IPS-NIHi7 (cell line): Measurements from ENCODE around the gene PIK3CG.

Source experiments
- DNase-seq: peaks from one replicate; pipeline ENCODE4 v3.0.0; 2012; ENCODE audit warnings: mixed read lengths; ENCODE audit errors: extremely low spot score

Gene PIK3CG

DNA sequence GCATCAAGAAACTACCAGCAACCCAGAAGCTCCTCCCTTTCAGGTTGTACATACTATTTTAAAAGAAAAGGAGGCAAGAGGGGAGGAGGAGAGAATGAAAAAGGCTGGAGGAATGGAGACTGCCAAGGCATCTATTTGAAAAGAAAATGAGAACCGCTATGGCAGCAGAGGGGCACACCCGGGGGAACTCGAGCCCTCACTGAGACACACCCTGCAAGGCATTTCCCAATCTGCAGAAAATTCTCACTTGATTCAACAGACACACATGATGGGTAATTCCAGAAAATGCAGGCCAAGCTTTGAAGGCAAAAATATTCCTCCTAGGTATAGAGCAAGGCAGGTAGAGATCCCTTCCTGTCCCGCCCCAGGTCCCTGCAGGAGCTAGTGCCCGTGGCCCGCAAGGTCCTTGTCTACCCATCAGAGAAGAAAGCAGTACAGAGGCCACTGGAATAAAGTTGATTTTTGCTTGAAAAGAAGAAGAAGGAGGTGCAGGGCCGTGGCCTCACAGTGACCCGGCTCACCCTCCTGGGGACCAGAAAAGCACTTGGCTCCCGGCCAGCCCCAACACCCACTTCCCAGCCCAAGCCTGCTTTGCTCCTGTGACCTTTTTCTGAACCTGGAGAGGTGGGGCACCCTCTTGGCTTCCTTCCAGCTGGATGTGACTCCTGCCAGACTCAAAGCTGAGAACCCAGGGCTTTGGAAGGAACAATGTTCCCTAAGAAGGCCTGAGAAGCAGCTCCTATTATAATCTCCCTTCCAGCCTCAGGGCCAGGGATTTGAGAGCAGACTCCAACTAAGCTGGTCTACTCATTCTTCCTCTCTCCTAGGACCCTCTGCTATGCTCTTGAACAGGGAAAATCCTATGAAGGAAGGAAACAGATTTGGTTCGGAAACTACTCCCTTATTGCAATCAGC is 6.2 kb upstream of the PIK3CG start:
- DNase-seq: no peak

- no peak for DNase-seq
Measured at GRCh38 chr7:106862317-106863089, 2.6 kb upstream of the PIK3CG start.

GRCh38 chr7:106863274-106863997 is 1.6 kb upstream of the PIK3CG start:
- DNase-seq: no peak

- DNase-seq: no peak
Measured at GRCh38 chr7:106864298-106865081, 592 bp upstream of the PIK3CG start.

DNA sequence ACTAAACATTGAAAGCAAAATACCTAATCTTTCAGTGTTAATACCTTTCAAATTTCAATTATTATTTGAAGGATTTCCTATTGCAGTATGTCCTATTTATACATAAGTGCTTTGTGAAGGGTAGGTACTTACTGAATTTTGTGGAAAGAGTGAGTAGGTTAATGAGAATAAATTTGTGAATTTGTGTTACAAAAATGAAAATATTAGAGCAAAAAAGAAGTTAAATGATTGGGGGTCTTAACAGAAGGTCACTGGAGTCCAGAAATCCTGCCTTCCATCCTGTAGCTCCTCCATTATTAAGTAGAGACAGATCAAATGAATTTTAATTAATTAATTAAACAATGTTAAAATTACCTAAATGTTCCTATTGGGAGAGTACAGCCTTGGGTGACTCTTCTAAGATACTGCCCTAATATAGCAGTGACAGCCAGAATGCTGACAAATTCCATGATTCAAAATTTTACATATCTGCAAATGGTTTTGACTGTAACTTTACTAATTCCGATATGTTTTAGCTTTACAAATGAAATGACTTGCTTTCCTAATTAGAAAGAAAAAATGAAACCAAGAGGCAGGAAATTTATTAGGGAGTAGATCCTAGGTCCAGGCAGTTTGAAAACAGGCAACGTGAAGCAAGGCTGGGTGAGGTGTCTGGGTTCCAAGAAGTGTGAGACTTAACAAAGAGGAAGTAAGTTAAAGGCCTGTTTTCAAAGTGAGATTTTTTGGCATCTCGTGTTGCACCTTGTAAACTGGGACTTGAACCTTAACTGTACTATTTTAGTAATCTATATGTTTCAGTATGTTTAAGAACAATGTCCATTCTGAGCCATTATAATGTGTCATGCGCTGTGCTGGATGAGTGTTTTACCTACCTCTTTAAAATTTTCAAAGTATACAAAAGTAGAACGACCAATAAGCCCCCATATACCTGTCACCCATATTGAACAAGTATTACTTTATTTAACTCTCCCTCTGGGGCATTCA is 1.5 kb downstream of the PIK3CG start:
- no peak for DNase-seq

DNA sequence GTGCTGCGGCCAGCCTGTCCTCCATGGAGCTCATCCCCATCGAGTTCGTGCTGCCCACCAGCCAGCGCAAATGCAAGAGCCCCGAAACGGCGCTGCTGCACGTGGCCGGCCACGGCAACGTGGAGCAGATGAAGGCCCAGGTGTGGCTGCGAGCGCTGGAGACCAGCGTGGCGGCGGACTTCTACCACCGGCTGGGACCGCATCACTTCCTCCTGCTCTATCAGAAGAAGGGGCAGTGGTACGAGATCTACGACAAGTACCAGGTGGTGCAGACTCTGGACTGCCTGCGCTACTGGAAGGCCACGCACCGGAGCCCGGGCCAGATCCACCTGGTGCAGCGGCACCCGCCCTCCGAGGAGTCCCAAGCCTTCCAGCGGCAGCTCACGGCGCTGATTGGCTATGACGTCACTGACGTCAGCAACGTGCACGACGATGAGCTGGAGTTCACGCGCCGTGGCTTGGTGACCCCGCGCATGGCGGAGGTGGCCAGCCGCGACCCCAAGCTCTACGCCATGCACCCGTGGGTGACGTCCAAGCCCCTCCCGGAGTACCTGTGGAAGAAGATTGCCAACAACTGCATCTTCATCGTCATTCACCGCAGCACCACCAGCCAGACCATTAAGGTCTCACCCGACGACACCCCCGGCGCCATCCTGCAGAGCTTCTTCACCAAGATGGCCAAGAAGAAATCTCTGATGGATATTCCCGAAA is 2.7 kb downstream of the PIK3CG start:
- no peak for DNase-seq

DNA sequence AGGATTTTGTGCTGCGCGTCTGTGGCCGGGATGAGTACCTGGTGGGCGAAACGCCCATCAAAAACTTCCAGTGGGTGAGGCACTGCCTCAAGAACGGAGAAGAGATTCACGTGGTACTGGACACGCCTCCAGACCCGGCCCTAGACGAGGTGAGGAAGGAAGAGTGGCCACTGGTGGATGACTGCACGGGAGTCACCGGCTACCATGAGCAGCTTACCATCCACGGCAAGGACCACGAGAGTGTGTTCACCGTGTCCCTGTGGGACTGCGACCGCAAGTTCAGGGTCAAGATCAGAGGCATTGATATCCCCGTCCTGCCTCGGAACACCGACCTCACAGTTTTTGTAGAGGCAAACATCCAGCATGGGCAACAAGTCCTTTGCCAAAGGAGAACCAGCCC is 3.3 kb downstream of the PIK3CG start:
- no peak for DNase-seq

GRCh38 chr7:106869954-106870353 is 4.9 kb downstream of the PIK3CG start:
- DNase-seq: no peak

GRCh38 chr7:106870528-106870927 is 5.4 kb downstream of the PIK3CG start:
- no peak for DNase-seq

DNA sequence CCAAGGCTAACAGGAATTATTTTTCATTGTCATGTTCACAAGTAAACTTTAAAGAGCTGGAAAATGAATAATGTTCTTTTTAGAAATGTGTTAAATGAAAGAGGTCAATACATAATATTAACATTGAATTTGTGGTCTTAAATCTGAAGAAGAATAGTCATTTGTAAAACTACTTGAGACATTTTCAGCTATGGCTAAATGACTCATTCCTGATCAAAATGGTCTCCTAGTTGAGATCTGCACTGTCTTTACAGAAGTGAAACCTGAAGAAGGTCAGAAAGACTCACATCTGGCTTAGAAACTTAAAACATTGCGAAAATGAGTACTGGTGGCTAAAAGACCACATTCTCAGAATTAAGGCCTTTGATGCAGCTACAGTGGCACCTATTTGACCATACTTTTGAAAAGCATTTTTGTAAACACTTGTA is 5.9 kb downstream of the PIK3CG start:
- DNase-seq: no peak

DNA sequence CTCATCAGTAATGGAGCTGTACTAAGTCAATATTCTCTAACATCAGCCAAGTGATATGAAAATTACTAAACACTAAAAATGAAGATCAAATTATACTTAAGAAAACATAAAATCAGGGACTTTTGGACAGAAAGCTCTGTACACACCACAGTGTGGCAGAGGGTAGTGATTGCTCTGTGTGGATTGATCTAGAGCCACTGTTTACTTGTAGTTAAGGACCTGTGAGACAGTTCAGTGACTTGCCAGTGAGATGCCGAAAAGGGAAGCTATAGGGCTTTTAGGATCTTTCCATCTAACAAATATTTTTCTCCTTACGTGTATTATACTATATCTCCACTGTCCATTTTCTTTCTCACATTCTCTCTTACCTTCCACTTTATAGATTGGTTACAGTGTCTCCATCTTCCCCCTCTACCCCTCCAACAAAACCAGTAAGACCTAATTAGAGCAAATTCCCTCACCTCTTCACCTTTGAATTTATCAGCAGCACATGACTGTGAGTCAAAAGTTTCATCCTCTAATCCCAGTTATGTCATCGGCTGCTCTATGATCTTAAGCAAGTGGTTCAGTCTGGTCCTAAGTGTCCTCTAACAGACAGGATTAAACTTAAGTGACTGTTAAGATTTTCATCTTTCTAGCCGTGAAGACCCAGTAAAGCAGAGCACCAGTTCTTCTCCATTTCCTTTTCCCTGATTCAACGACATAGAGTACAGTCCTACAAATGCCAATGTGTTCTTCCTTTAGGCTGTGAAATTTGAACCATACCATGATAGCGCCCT is 6.9 kb downstream of the PIK3CG start:
- no peak for DNase-seq

GRCh38 chr7:106872763-106873162 is 7.7 kb downstream of the PIK3CG start:
- DNase-seq: no peak

- no peak for DNase-seq
Measured at GRCh38 chr7:106874076-106874475, 9.0 kb downstream of the PIK3CG start.

DNA sequence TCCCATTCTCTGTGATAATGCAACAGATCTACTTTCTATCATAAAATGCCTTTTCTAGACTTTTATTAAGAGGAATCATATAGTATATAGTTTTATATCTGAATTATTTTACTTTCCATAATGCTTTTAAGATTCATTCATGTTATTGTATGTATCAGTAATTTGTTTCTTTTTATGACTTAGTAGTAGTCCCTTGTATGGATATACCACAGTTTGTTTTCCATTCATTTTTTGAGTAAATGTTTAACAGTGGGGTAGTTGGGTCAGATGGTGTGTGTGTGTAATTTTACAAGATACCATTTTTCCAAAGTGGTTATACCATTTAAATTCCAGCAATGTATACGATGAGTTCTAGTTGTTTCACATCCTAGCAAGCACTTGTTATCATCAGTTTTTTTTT is 10.4 kb downstream of the PIK3CG start:
- DNase-seq: no peak

- no peak for DNase-seq
Measured at GRCh38 chr7:106878748-106879439, 13.8 kb downstream of the PIK3CG start.

DNA sequence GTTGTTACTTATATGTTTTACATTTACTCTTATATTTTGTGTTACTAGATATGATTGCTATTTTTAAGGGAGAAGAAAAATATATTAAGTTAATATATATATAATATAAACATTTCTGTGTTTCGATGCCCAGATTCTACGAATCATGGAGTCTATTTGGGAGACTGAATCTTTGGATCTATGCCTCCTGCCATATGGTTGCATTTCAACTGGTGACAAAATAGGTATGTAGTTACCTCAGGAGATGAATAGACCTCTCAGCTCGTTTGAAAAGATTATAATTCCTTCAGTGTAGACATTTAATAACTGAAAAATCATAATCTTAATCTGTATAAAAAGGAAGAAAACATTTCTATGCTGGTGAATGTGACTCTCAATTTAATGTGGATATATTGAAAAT is 16.9 kb downstream of the PIK3CG start:
- no peak for DNase-seq

DNA sequence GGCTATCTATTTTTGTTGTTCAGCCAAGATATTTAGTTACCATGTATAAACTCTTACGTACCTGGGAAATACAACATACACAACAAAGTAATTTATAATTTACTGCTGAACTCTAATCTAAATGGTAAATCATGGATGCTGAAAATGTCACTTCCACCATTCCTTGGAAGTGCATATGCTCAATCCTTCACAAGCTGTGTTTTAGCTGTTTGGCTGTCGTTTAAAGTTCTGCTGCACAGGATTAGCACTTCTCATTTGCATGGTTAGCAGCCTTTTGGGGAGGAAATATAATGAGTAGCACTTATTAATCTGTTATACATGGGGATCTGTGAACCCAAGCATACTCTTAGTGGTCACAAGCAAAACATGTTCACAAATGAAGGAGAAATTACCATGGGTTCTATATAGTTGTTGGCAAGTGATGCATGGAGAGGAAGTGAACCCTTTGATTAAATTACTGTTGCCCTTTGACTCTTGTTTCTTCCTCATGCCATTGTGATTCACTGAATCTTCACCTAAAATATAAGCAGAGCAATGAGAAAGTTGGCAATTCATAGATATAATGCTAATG is 18.5 kb downstream of the PIK3CG start:
- no peak for DNase-seq

GRCh38 chr7:106885652-106886051 is 20.6 kb downstream of the PIK3CG start:
- DNase-seq: no peak
